Immature natural killer cell (primary cell): ENCODE measurements around the gene GBX1. TPM values are rescaled to one million over a fixed set of nuclear protein-coding genes. Genes with fewer than 3 reads are reported as not detected.

ENCODE experiments used
- DNase-seq, 3 donors: peaks; one replicate each; pipeline ENCODE4 v3.0.0; 2022; ENCODE audit warnings: mixed read lengths in 1 of 3
- H3K27ac Mint-ChIP-seq, 6 donors: one replicate each; pipeline ENCODE4 v1.8.0; 2020; ENCODE audit warnings: mixed read lengths in 6 of 6, mild to moderate bottlenecking in 5 of 6, inconsistent platforms in 4 of 6, moderate library complexity in 3 of 6
- H3K27me3 Mint-ChIP-seq, 3 donors: one replicate each; pipeline ENCODE4 v1.8.0; 2020 to 2021; ENCODE audit warnings: low read depth in 3 of 3, mild to moderate bottlenecking in 3 of 3, mixed read lengths in 3 of 3, moderate library complexity in 3 of 3, inconsistent platforms in 1 of 3
- H3K36me3 Mint-ChIP-seq, 3 donors: one replicate each; pipeline ENCODE4 v1.8.0; 2020; ENCODE audit warnings: mixed read lengths in 3 of 3, inconsistent platforms in 2 of 3, mild to moderate bottlenecking in 2 of 3
- H3K4me1 Mint-ChIP-seq, 2 donors: one replicate each; pipeline ENCODE4 v1.8.0; 2020; ENCODE audit warnings: inconsistent platforms in 2 of 2, mild to moderate bottlenecking in 2 of 2, mixed read lengths in 2 of 2, moderate library complexity in 1 of 2
- H3K4me3 Mint-ChIP-seq, 5 donors: one replicate each; pipeline ENCODE4 v1.8.0; 2020; ENCODE audit warnings: mild to moderate bottlenecking in 5 of 5, mixed read lengths in 5 of 5, inconsistent platforms in 3 of 5, moderate library complexity in 3 of 5
- H3K9me3 Mint-ChIP-seq, 6 donors: one replicate each; pipeline ENCODE4 v1.8.0; 2020; ENCODE audit warnings: mild to moderate bottlenecking in 6 of 6, mixed read lengths in 6 of 6, inconsistent platforms in 4 of 6, moderate library complexity in 3 of 6
- polyA plus RNA-seq, 3 donors: library from polyadenylated mRNA; unstranded; fragments of 300-500 nt; fragmentation: Illumina TruSeq; gene quantifications; one replicate each; pipeline ENCODE4 v1.2.3, GENCODE V29; 2021

GBX1 gene
- polyA plus RNA-seq, 3 donors from 2014 or later: not detected

DNA sequence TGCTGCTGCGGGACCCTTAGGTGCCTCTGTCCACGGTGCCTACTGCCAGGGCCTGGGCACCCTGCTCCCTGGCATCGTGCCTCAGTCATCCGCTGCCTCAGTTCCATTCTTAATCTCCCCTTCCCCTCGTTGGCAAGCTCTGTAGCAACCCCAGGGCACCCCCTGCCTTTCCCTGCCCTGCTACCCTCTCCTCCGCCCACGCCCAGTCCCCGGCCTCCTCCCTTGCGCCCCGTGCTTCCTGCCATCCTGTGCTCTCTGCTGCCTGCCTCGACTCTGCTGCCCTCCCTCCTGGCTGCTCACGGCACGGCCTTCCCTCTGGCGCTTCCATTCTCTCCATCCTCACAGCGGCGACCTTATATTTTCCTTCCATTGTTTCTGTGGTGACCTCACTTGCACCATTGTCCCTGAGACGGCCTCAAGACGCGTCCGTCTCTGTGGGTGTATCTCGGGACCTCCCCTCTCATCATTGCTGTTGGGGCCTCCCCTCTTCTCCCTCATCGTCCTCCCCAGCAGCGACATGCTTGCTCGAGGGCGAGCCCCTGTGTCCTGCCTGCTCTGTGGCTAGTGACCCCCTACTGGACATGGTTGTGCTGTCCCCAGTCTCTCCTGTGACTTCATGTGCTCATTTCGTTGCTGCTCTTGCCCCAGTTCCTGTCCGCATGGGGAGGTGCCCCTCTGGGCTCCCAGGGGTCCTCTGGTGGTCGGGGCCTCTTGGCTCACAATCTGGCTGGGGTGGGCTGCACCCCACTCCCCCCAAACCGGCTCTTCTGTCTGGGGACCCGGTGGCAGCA, 45.9 kb downstream of the GBX1 start:
- Mint-ChIP-seq H3K27ac (no peak overlapping the region), H3K4me1 (no peaks in the 10 kb centered on the region), H3K27me3 (peaks cover 0 to 2% (median 2%) of the 10 kb centered on the region in 3 donors), H3K9me3 (no peaks in the 10 kb centered on the region), H3K4me3 (no peak overlapping the region), H3K36me3 (peaks cover 4 to 25% (median 6%) of the 10 kb centered on the region in 3 donors)
- DNase-seq: no peak

- Mint-ChIP-seq H3K36me3 (peaks cover 4 to 25% (median 6%) of the 10 kb centered on the region in 3 donors), H3K9me3 (no peaks in the 10 kb centered on the region), H3K4me3 (no peak overlapping the region), H3K4me1 (peaks cover 0 to under 1% of the 10 kb centered on the region in 2 donors), H3K27me3 (peaks cover 2% of the 10 kb centered on the region in 3 donors), H3K27ac (no peak overlapping the region)
- DNase-seq: no peak
Measured at GRCh38 chr7:151120896-151121295, 46.6 kb downstream of the GBX1 start.

GRCh38 chr7:151119902-151120301, 47.6 kb downstream of the GBX1 start:
- no peaks in the 10 kb centered on the region for H3K9me3 Mint-ChIP-seq

DNA sequence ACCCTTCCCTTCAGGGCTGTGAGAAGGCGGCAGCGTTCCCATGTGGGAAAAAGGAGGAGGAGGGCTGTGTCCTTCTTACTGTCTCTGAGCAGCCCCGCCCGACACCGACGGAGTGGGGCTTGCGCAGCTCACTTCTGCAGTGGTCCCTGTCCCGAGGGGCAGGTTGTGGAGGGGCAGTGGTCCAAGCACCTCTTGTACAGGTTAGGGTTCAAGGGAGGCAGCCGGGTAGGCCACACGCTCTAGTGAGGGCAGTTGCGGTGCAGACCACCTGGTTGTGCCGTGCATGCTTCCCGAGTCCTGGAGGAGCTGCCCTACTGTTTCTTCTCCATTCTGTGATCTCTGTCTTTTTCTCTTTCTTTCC, 48.5 kb downstream of the GBX1 start:
- peaks cover 0 to 3% of the 10 kb centered on the region in 2 donors for H3K4me1 Mint-ChIP-seq
- no peak for DNase-seq
- peaks cover 4 to 20% (median 6%) of the 10 kb centered on the region in 3 donors for H3K36me3 Mint-ChIP-seq
- H3K9me3 Mint-ChIP-seq: no peaks in the 10 kb centered on the region
- no peak overlapping the region for H3K27ac Mint-ChIP-seq
- peaks cover 2 to 3% (median 2%) of the 10 kb centered on the region in 3 donors for H3K27me3 Mint-ChIP-seq
- H3K4me3 Mint-ChIP-seq: no peak overlapping the region

More at GRCh38 chr7:151119902-151120301, 47.6 kb downstream of the GBX1 start:
- H3K36me3 Mint-ChIP-seq: peaks cover 4 to 25% (median 6%) of the 10 kb centered on the region in 3 donors
- H3K27ac Mint-ChIP-seq: no peak overlapping the region
- no peak overlapping the region for H3K4me3 Mint-ChIP-seq
- H3K27me3 Mint-ChIP-seq: peaks cover 2 to 3% (median 2%) of the 10 kb centered on the region in 3 donors
- peaks cover 0 to 3% of the 10 kb centered on the region in 2 donors for H3K4me1 Mint-ChIP-seq
- no peak for DNase-seq

DNA sequence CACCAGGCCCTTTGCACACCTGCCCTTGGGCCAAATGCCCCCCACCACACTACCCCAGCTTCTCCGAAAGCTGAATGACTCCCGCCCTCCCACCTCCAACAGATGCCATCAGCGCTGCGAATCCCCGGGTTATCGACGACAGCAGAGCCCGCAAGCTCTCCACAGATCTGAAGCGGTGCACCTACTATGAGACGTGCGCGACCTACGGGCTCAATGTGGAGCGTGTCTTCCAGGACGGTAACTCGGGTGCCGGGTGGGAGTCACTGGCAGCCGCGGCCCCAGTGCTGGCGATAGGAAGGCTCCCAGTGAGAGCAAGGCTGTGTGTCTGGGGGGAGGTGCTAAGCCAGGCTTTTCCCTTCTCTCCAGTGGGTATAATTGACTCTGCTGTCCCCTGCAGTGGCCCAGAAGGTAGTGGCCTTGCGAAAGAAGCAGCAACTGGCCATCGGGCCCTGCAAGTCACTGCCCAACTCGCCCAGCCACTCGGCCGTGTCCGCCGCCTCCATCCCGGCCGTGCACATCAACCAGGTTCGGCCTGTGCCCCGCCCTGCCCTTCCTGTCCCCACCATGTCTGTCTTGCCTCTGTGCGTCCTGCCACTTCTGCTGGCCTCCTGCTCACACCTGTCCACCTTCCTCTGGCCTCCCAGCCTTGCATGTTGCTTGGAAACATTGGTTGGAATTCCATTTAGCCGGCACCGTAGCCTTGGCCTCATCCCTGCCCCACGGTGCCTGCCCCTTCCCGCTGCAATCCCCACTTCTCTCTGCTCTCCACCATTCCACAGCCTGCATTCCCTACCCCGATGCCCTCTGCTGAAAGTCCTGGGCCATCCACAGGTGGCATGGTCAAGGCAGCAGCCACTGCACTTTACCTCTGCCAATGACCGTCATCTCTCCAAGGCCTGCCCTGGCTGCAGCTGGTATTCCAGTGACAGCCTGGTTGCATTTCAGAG, 49.1 kb downstream of the GBX1 start:
- no peak overlapping the region for H3K4me3 Mint-ChIP-seq
- H3K9me3 Mint-ChIP-seq: no peaks in the 10 kb centered on the region
- peaks cover 4 to 16% (median 6%) of the 10 kb centered on the region in 3 donors for H3K36me3 Mint-ChIP-seq
- no peak for DNase-seq
- H3K27ac Mint-ChIP-seq: no peak overlapping the region
- H3K4me1 Mint-ChIP-seq: peaks cover 0 to 3% of the 10 kb centered on the region in 2 donors
- H3K27me3 Mint-ChIP-seq: peaks cover 2 to 3% (median 2%) of the 10 kb centered on the region in 3 donors

GRCh38 chr7:151117565-151117964, 49.9 kb downstream of the GBX1 start:
- Mint-ChIP-seq H3K9me3 (no peaks in the 10 kb centered on the region), H3K27ac (no peak overlapping the region), H3K4me1 (peaks cover 0 to 3% of the 10 kb centered on the region in 2 donors), H3K27me3 (peaks cover 2 to 5% (median 3%) of the 10 kb centered on the region in 3 donors), H3K36me3 (peaks cover 4 to 16% (median 6%) of the 10 kb centered on the region in 3 donors), H3K4me3 (no peak overlapping the region)
- no peak for DNase-seq

GRCh38 chr7:151116603-151117440, 50.7 kb downstream of the GBX1 start:
- peaks cover 4 to 16% (median 5%) of the 10 kb centered on the region in 3 donors for H3K36me3 Mint-ChIP-seq

GRCh38 chr7:151115836-151116418, 51.6 kb downstream of the GBX1 start:
- peak overlapping the region; percentile 35 to 66 (median 51) for H3K4me3 Mint-ChIP-seq
- DNase-seq: no peak
- no peaks in the 10 kb centered on the region for H3K9me3 Mint-ChIP-seq
- peaks cover 2 to 5% (median 3%) of the 10 kb centered on the region in 3 donors for H3K27me3 Mint-ChIP-seq
- H3K36me3 Mint-ChIP-seq: peaks cover 0 to 11% (median 0%) of the 10 kb centered on the region in 3 donors
- H3K27ac Mint-ChIP-seq: no peak overlapping the region
- peaks cover 0 to 6% of the 10 kb centered on the region in 2 donors for H3K4me1 Mint-ChIP-seq

More at GRCh38 chr7:151116603-151117440, 50.7 kb downstream of the GBX1 start:
- peak overlapping the region in 2 of 5 donors; percentile 11 to 33 for H3K4me3 Mint-ChIP-seq
- H3K9me3 Mint-ChIP-seq: no peaks in the 10 kb centered on the region
- no peak overlapping the region for H3K27ac Mint-ChIP-seq
- H3K27me3 Mint-ChIP-seq: peaks cover 2 to 5% (median 3%) of the 10 kb centered on the region in 3 donors
- peaks cover 0 to 6% of the 10 kb centered on the region in 2 donors for H3K4me1 Mint-ChIP-seq
- no peak for DNase-seq

GRCh38 chr7:151115121-151115835, 52.2 kb downstream of the GBX1 start:
- DNase-seq: peak in 1 of 3 donors; percentile 21
- Mint-ChIP-seq H3K36me3 (peaks cover 0 to 8% (median 0%) of the 10 kb centered on the region in 3 donors), H3K4me1 (peaks cover 0 to 8% of the 10 kb centered on the region in 2 donors), H3K27me3 (peaks cover 2 to 5% (median 4%) of the 10 kb centered on the region in 3 donors), H3K4me3 (peak overlapping the region; percentile 35 to 66 (median 51)), H3K9me3 (no peaks in the 10 kb centered on the region), H3K27ac (no peak overlapping the region)

- peaks cover 2 to 6% (median 5%) of the 10 kb centered on the region in 3 donors for H3K27me3 Mint-ChIP-seq
- peak overlapping the region; percentile 26 to 60 (median 30) for H3K4me3 Mint-ChIP-seq
- H3K27ac Mint-ChIP-seq: no peak overlapping the region
- peaks cover 0 to 10% of the 10 kb centered on the region in 2 donors for H3K4me1 Mint-ChIP-seq
- H3K36me3 Mint-ChIP-seq: peaks cover 0 to 8% (median 0%) of the 10 kb centered on the region in 3 donors
- no peaks in the 10 kb centered on the region for H3K9me3 Mint-ChIP-seq
- DNase-seq: no peak
Measured at GRCh38 chr7:151114151-151115090, 53.1 kb downstream of the GBX1 start.

- H3K9me3 Mint-ChIP-seq: no peaks in the 10 kb centered on the region
- peak overlapping the region; percentile 26 to 60 (median 30) for H3K4me3 Mint-ChIP-seq
- peaks cover 0 to 10% of the 10 kb centered on the region in 2 donors for H3K4me1 Mint-ChIP-seq
- no peak overlapping the region for H3K27ac Mint-ChIP-seq
- H3K36me3 Mint-ChIP-seq: peaks cover 0 to 1% (median 0%) of the 10 kb centered on the region in 3 donors
- no peak for DNase-seq
- H3K27me3 Mint-ChIP-seq: peaks cover 2 to 6% (median 6%) of the 10 kb centered on the region in 3 donors
Measured at GRCh38 chr7:151113344-151114150, 53.9 kb downstream of the GBX1 start.
